SK-N-MC (cell line): ENCODE results near the gene SCAMP3.

Experiments used
- EZH2 ChIP-seq: fragments of 200-600 bp; sonication (generic); IDR thresholded peaks from one replicate; pipeline ENCODE4 v1.6.1; 2017; ENCODE audit warnings: antibody characterized with exemption
- POLR2AphosphoS5 ChIP-seq: IDR thresholded peaks from 2 replicates; pipeline ENCODE4 v1.6.1; 2012; ENCODE audit warnings: mild to moderate bottlenecking, low read depth, low read length, borderline replicate concordance

DNA sequence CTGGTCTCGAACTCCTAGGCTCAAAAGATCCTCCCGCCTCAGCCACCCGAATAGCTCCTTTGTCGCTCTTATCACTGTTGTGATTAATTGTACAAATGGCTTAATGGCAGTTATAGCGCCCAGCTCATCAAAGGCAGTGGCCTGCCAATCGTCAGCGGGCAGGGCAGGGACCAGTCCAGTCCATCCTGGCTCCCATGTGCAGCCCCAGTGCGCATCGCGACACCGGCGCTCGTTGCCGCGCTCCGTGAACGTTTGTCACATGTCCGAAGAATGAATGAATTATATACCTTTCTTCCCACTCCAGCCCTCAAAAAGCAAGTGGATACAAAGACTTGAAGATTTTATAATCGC, 35.3 kb downstream of the SCAMP3 start:
- no peak for TF ChIP-seq POLR2AphosphoS5
- no peak for TF ChIP-seq EZH2
